Measurements from ENCODE around the gene GTF3A.

Gene GTF3A

GRCh38 chr13:27432180-27432579, 7.8 kb downstream of the GTF3A start:
- DNase-seq (ENCODE audit: low read depth), result no peak
- H3K4me3 ChIP-seq (ENCODE audit: low read length), result no peak overlapping the region
- no peak for TF ChIP-seq CTCF (conservative IDR thresholded peaks at IDR 0.05; ENCODE audit: low read depth, low read length)

- TF ChIP-seq CTCF (conservative IDR thresholded peaks at IDR 0.05; ENCODE audit: low read depth, low read length), result no peak
- no peak overlapping the region for H3K4me3 ChIP-seq (ENCODE audit: low read length)
- DNase-seq (ENCODE audit: low read depth), result no peak
Observed at GRCh38 chr13:27432611-27433210, 8.3 kb downstream of the GTF3A start.

GRCh38 chr13:27437126-27437525, 12.7 kb downstream of the GTF3A start:
- H3K4me3 ChIP-seq (ENCODE audit: low read length), result no peak overlapping the region
- no peak for DNase-seq (ENCODE audit: low read depth)
- TF ChIP-seq CTCF (conservative IDR thresholded peaks at IDR 0.05; ENCODE audit: low read depth, low read length), result no peak

- no peak for TF ChIP-seq CTCF (conservative IDR thresholded peaks at IDR 0.05; ENCODE audit: low read depth, low read length)
- H3K4me3 ChIP-seq (ENCODE audit: low read length), result no peak overlapping the region
- no peak for DNase-seq (ENCODE audit: low read depth)
Observed at GRCh38 chr13:27440408-27440807, 16.0 kb downstream of the GTF3A start.

GRCh38 chr13:27442071-27442647, 17.7 kb downstream of the GTF3A start:
- no peak for TF ChIP-seq CTCF (conservative IDR thresholded peaks at IDR 0.05; ENCODE audit: low read depth, low read length)
- no peak overlapping the region for H3K4me3 ChIP-seq (ENCODE audit: low read length)
- no peak for DNase-seq (ENCODE audit: low read depth)

- H3K4me3 ChIP-seq (ENCODE audit: low read length), result no peak overlapping the region
- no peak for DNase-seq (ENCODE audit: low read depth)
- TF ChIP-seq CTCF (conservative IDR thresholded peaks at IDR 0.05; ENCODE audit: low read depth, low read length), result no peak
Observed at GRCh38 chr13:27442797-27443196, 18.4 kb downstream of the GTF3A start.

- no peak for TF ChIP-seq CTCF (conservative IDR thresholded peaks at IDR 0.05; ENCODE audit: low read depth, low read length)
- DNase-seq (ENCODE audit: low read depth), result no peak
Observed at GRCh38 chr13:27446986-27447583, 22.7 kb downstream of the GTF3A start.

More at GRCh38 chr13:27446986-27447583, 22.7 kb downstream of the GTF3A start:
- no peak overlapping the region for H3K4me3 ChIP-seq (ENCODE audit: low read length)
